ENCODE data around the gene CCDC50.

DNA sequence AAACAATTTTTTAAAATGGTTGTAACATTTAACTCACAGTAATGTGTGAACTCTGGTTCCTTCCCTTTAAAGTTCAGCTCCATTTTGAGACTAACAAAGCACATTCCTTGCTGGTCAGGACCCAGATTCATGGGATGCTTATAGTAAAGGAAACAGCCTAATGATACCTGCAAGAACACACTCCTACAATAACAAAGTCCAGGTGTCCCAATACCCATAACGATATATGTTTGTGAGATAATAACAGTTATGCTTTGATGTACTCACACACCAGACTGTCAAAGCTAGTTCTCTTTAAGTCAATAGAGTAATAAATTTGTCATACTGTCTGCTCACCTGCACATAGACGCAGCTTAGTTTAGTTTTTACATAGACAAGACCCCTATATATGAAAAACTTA lies 15.9 kb upstream of the CCDC50 start:
- TF ChIP-seq CTCF (IDR thresholded peaks at IDR 0.05; ENCODE audit: insufficient read depth, low read length, poor library complexity, severe bottlenecking) (no peak), EZH2phosphoT487 (conservative IDR thresholded peaks at IDR 0.05; ENCODE audit: low read length) (no peak)

Data from SU-DHL-6 (cell line).